Tracheal epithelial cell (primary cell): ENCODE results near the gene ASCL3. TPM values are rescaled to one million over a fixed set of nuclear protein-coding genes. Genes with fewer than 3 reads are reported as not detected.

ENCODE experiments used
- total RNA-seq: library from RNA; depleted of rRNA; stranded (reverse); fragments of >200 nt; gene quantifications from 2 replicates; pipeline ENCODE4 v1.2.1, GENCODE V29; 2014

The ASCL3 gene
- total RNA-seq = not detected in 2 replicates

GRCh38 chr11:8942518-8943066 lies at the start of gene ASCL3:
TSS of gene ASCL3 (minus strand) at chr11:8943016. CDS start at chr11:8938161, 4,855 bp downstream.

GRCh38 chr11:8964324-8965320 lies 21.8 kb upstream of the ASCL3 start, which contains the start of gene TMEM9B:
TSS of gene TMEM9B (minus strand) at chr11:8964442. CDS start at chr11:8964313, 129 bp downstream.

GRCh38 chr11:8932564-8933180 lies 10.1 kb downstream of the ASCL3 start, which contains the start of gene C11orf16:
TSS of gene C11orf16 (minus strand) at chr11:8932947. CDS start at chr11:8932308, 639 bp downstream.

GRCh38 chr11:8911029-8911823 lies 31.6 kb downstream of the ASCL3 start, which contains the start of gene AKIP1:
TSS of gene AKIP1 (plus strand) at chr11:8911189. CDS start at chr11:8911450, 261 bp downstream.

Other genes with a start within 250 kb of the ASCL3 start
- 30.7 and 30.8 TPM in 2 replicates for gene AKIP1, start 31.8 kb downstream of the ASCL3 start, total RNA-seq
- gene C11orf16, start 10.1 kb downstream of the ASCL3 start, total RNA-seq = not detected in 2 replicates
- gene TMEM9B, start 21.4 kb upstream of the ASCL3 start, total RNA-seq = 34.2 and 52.2 TPM in 2 replicates
- gene NRIP3, start 61.0 kb upstream of the ASCL3 start, total RNA-seq = 1.5 and 4.1 TPM in 2 replicates
- gene SCUBE2, start 148.6 kb upstream of the ASCL3 start, total RNA-seq = not detected in 2 replicates